Kidney (tissue), 14 donors: ENCODE results near the gene FASTK. TPM values are rescaled to one million over a fixed set of nuclear protein-coding genes. Genes with fewer than 3 reads are reported as not detected.

Experiments used
- DNase-seq, 5 donors: peaks; one replicate each; pipeline ENCODE4 v3.0.0-alpha.2; 2013 to 2020
- FAIRE-seq: peaks from 2 replicates; lab custom pipeline; 2012; peaks lifted over from hg19 to GRCh38; lab: Jason Lieb, UNC
- H3K27ac ChIP-seq, 2 donors: one replicate each; pipeline ENCODE4 v1.7.0; 2013; ENCODE audit warnings: low read depth in 2 of 2, low read length in 2 of 2, inconsistent platforms in 1 of 2
- H3K27me3 ChIP-seq: one replicate; pipeline ENCODE4 v1.7.1; 2013; ENCODE audit warnings: low read length, inconsistent platforms; ENCODE audit not compliant: control insufficient read depth, insufficient read depth
- H3K36me3 ChIP-seq, 3 donors: one replicate each; pipeline versions ENCODE4 v1.7.0 to v1.7.1; 2013; ENCODE audit warnings: low read length in 3 of 3, control low read depth in 1 of 3, inconsistent platforms in 1 of 3; ENCODE audit not compliant: insufficient read depth in 3 of 3, control insufficient read depth in 2 of 3
- H3K4me1 ChIP-seq, 3 donors: one replicate each; pipeline versions ENCODE4 v1.7.0 to v1.7.1; 2013; ENCODE audit warnings: low read length in 3 of 3, inconsistent platforms in 1 of 3, low read depth in 1 of 3; ENCODE audit not compliant: control insufficient read depth in 2 of 3, insufficient read depth in 2 of 3
- H3K4me3 ChIP-seq, 3 donors: one replicate each; pipeline versions ENCODE4 v1.7.0 to v1.8.1; 2013; ENCODE audit warnings: low read length in 3 of 3, control low read depth in 1 of 3, inconsistent platforms in 1 of 3
- H3K9ac ChIP-seq, 3 donors: one replicate each; pipeline versions ENCODE4 v1.7.0 to v1.7.1; 2013; ENCODE audit warnings: low read length in 3 of 3, control low read depth in 1 of 3, inconsistent platforms in 1 of 3
- H3K9me3 ChIP-seq, 3 donors: one replicate each; pipeline versions ENCODE4 v1.7.0 to v1.7.1; 2013; ENCODE audit warnings: low read length in 3 of 3, control low read depth in 1 of 3, inconsistent platforms in 1 of 3; ENCODE audit not compliant: control insufficient read depth in 2 of 3, insufficient read depth in 1 of 3
- CTCF ChIP-seq: IDR thresholded peaks from 3 replicates; pipeline ENCODE4 v1.5.1; 2012; ENCODE audit warnings: mild to moderate bottlenecking, moderate library complexity, borderline replicate concordance; ENCODE audit not compliant: insufficient read depth; ENCODE audit errors: extremely low read depth
- intact Hi-C: fragments of 100-400 bp; cut with DNase I; formaldehyde crosslinking; loops from one replicate; pipeline ENCODE4 v1.11.1; 2022
- polyA plus RNA-seq: library from polyadenylated mRNA; stranded (reverse); fragments of 350-450 nt; fragmentation: Illumina TruSeq; extraction: RNeasy Lipid Tissue Mini Kit (QIAGEN cat#74804); gene quantifications from one replicate; pipeline ENCODE4 v1.2.3, GENCODE V29; 2014; ENCODE audit warnings: low read depth, low replicate concordance; ENCODE audit not compliant: insufficient read depth
- total RNA-seq: library from RNA; stranded (reverse); fragmentation: NEBNext Ultra II Directional; extraction: Animal tissue kit (Norgen Biotek cat#: 25700); gene quantifications from one replicate; pipeline ENCODE4 v1.2.1, GENCODE V29; 2021
- donor health status: control.
- donor health status: control.
- donor health status: control.
- donor health status: control.
- donor health status: control.
- donor health status: DM: yes; HTN: yes; CAD: no.
- donor health status: Normal renal cell carcinoma (clear cell type).

The FASTK gene
- total and polyA plus RNA-seq, 2 donors from 2014 or later, result 71.2 to 116 TPM

GRCh38 chr7:151070574-151070960 lies 10.0 kb downstream of the FASTK start:
- no peak for FAIRE-seq
- peak in 1 of 5 donors; percentile 73 for DNase-seq
- Histone ChIP-seq H3K4me3 (no peak overlapping the region), H3K36me3 (peaks cover 4 to 51% (median 25%) of the 10 kb centered on the region in 3 donors), H3K4me1 (no peaks in the 10 kb centered on the region), H3K9me3 (no peaks in the 10 kb centered on the region), H3K9ac (no peak overlapping the region), H3K27ac (no peak overlapping the region), H3K27me3 (no peaks in the 10 kb centered on the region)
- intact Hi-C loops, result no loop called here
- no peak for TF ChIP-seq CTCF

- intact Hi-C loops, result no loop called here
- peaks cover 4 to 54% (median 26%) of the 10 kb centered on the region in 3 donors for H3K36me3 ChIP-seq
- no peaks in the 10 kb centered on the region for H3K9me3 ChIP-seq
- DNase-seq (peak in 1 of 5 donors; percentile 67), FAIRE-seq (no peak)
- no peak overlapping the region for H3K27ac ChIP-seq
- H3K4me3 ChIP-seq, result no peak overlapping the region
- TF ChIP-seq CTCF, result no peak
- H3K9ac ChIP-seq, result no peak overlapping the region
- H3K27me3 ChIP-seq, result no peaks in the 10 kb centered on the region
- no peaks in the 10 kb centered on the region for H3K4me1 ChIP-seq
These were observed 10.6 kb downstream of the FASTK start for GRCh38 chr7:151069841-151070573.

- DNase-seq (no peak), FAIRE-seq (no peak)
- TF ChIP-seq CTCF, result no peak
- H3K27me3 ChIP-seq, result no peaks in the 10 kb centered on the region
- intact Hi-C loops, result no loop called here
- no peak overlapping the region for H3K9ac ChIP-seq
- H3K4me1 ChIP-seq, result peaks cover 0 to 2% (median 0%) of the 10 kb centered on the region in 3 donors
- no peaks in the 10 kb centered on the region for H3K9me3 ChIP-seq
- no peak overlapping the region for H3K27ac ChIP-seq
- peaks cover 2 to 51% (median 21%) of the 10 kb centered on the region in 3 donors for H3K36me3 ChIP-seq
- H3K4me3 ChIP-seq, result no peak overlapping the region
These were observed 12.4 kb downstream of the FASTK start for GRCh38 chr7:151068069-151068773.
